ENCODE measurements around the gene APBB1.

Gene APBB1

DNA sequence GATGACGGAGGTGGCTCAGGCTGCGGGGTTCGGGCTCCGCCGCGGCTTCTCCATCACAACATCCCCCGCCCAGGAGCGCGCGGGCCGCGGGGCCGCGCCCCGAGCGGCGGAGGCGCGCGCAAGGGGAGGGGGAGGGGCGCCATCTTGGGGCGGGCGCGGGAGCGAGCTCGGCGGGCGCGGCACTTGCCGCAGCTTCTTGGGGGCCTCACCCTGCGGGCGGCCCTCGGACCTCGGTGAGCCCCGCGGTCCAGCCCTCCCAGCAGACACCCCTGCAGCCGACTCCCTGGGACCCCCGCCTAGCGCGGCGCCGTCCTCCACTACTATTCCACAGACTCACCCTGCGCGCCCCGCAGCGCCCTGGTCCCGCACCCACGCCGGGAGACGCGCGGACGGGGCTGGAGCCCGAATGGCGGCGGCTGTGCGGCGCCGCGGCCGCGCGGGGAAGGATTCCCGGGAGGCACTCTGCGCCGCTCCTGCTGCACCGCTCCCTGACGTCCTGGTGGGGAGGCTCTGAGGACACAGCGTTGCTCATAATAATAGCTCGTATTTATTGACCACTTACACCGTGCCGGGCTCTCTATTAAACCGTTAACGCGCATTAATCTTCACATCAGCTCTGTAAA is at the start of gene APBB1:
Gene APBB1, minus strand, starts transcription at position 86 of the 623 bp plus-strand sequence. CDS start 7,747 bp downstream, outside the sequence.
- peak; percentile 50 for DNase-seq

DNA sequence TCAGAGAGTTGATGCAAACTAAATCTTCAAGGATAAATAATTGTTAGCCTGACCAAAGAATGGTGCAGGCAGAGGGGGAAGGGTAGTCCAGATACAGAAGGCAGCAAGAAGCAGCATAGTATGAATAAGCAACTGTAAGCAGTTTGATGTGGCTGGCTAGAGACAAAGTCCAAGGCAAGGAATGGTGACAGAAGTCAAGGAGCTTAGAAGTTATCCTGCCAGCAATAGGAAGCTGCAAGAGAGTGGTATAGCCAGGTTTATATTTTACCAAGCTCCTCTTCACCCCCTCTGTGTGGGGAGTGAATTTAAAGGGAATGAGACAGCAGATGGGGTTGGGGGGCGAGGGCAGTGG is 40.2 kb upstream of the APBB1 start:
- no peak for DNase-seq

DNA sequence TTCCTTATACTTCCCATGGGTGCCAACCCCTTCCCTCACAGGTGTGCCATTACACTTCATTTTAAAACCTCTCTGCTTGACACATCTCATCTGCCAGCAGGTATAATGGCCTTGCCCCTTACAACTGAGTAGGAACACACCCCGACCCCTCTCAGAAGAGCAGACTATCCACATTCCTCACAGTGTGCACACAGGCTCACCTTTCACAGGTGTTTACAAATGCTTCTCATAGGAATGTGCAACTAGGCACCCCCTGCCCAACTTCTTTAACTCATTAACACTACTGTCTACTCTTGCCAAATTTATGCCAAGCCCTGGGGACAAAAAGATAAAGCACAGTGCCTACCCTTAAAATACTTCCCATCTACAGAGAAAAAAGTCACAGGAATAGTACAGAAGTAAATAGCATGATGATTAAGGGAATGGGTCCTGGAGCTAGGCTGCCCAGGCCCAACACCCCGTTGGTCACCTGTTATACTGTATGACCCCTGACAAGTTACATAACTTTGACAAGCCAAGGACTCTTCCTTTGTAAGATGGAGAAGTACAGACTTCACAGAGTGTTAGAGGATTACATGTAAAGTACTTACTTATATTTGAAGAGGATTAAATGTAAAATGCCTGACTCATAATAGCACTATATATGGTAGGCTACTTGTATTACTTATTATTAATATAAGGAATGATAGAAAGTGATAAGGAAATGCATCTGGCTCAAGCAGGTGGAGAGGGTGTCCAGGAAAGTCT is 39.6 kb upstream of the APBB1 start:
- DNase-seq: no peak

DNA sequence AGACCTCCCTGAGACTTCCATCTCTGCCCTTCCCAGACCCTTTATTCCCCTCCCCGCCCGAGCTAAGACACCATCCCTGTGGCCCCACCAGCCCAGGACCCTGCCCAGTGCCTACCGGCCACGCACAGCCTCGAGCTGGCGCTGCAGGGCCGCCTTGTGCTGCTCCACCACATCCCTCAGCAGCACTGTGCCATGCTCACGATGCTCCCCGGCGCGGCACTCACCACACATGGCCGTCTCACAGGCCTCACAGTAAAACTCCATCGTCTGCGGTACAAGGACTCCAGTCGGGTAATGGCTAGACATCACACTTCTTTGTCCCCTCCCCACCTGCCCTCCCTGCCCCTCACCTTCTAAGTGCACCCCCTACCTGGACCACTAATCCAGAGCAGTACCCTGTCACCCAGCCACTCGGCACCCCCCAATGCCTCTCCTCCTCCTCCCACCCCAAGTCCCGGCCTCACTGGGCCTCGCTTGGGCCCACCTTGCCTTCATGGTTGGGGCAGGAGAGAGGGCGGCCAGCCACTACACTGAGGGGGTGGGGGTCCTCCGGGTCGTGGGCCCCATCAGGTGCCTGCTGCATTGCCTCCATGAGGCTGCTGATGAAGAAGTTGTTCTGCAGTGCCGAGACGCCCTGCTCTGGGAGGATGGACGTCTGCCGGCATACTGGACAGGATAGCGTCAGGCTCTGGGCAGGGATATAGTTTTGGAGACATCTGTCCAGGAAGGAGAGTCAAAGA is 38.9 kb upstream of the APBB1 start:
- no peak for DNase-seq

DNA sequence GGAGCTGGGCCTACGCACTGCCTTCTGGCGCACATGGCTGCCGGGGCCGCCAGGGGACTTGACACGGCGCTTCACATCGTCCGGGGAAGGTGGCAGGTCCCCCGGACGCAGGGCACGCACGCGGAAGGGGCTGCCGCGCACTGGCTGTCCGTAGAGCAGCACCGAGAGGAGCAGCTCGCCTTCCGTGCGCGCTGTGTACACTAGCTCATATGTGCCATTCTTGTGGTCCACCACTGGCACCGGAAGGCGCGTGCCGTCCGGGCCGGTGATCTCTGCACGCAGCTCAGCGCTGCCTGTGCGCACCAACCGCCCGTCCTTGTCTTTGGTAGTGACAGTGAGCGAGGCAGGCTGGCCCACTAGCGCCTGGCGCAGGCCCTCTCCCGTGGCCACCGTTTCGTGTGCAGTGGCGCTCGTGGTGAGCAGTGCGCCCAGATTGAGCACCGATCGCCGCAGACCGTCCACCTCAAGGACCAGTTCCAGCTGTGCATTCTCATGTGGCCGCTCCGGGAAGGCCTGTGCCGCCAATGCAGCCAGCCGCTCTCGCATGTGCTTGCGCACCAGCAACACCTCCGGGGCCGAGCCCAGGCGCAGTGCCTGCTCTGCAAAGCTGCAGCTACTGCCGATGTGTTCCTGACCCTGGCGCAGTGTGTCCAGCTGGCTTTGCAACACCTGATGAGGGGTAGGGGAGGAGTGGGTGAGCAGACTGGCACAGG is 37.6 kb upstream of the APBB1 start:
- DNase-seq: no peak

DNA sequence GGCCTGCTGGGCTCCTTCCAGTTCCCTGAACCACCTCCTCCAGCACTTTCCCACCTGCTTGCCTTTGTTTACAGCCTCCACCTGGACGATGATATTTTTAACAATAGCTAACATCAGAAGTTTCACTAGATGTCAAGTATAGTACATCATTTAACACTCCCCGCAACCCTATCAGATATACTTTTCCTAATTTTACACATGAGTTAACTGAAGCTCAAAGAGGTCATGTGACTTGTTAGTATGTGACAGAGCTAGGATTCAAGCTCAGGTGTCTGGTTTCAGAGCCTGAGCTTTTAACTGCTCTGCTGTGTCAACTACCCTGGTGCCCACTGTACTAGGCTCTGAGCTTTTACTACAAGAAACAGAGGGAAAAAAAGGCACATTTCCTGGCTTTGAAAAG is 36.2 kb upstream of the APBB1 start:
- no peak for DNase-seq

DNA sequence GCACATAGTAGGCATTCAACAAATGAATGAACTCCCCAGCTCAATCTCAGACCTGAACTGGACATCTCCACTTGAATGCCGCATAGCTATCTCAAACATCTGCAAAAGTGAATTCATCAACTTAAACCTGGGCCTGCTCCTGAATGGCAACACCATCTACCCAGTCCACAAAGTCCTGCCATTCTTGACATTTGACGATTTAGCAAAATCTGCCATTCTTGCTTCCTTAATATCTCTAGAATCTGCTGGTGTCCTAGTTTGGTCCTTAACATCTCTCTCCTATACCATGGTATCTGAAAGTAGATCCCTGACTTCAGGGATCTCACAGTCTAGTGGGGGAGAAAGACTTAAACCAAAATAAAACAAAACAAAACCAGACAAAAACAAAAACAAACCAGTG is 34.3 kb upstream of the APBB1 start:
- no peak for DNase-seq

DNA sequence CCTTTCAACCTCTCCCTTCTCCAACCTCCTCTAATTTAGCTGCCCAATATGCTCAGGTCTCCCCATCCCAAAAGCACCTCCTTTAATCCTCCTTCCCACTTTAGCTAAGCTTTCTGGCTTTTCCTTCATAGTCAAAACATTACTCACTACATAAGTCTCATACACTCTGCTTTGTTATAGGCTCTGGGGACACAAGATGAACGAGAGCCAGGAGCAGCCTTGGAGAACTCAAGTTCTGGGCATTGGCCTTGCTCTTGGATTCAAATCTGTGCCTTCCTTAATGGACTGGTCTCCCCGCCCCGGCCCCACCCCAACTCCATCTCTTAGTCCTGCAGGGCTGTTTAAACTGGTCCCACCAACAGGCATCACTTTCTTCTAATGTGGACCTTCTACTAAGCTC is 33.3 kb upstream of the APBB1 start:
- peak; percentile 39 for DNase-seq

DNA sequence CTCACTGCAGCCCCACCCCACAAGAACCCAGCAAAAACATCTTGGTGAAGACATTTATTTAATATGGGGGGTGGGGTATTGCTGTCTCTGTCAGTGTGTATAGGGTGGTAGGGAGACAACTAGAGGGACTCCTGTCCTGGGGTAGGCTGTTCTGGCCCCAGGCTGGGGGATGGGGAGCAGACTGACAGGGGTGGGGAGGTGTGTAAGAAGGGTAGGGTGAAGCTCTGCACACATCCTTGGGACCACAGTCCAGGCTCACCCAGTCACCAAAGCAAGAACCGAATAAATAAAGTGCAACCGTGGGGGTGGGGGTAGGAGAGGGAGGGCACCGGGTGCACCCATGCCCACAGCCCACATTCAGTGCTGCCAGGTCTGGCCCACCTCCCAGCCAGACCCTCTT is 29.7 kb upstream of the APBB1 start:
- DNase-seq: no peak

DNA sequence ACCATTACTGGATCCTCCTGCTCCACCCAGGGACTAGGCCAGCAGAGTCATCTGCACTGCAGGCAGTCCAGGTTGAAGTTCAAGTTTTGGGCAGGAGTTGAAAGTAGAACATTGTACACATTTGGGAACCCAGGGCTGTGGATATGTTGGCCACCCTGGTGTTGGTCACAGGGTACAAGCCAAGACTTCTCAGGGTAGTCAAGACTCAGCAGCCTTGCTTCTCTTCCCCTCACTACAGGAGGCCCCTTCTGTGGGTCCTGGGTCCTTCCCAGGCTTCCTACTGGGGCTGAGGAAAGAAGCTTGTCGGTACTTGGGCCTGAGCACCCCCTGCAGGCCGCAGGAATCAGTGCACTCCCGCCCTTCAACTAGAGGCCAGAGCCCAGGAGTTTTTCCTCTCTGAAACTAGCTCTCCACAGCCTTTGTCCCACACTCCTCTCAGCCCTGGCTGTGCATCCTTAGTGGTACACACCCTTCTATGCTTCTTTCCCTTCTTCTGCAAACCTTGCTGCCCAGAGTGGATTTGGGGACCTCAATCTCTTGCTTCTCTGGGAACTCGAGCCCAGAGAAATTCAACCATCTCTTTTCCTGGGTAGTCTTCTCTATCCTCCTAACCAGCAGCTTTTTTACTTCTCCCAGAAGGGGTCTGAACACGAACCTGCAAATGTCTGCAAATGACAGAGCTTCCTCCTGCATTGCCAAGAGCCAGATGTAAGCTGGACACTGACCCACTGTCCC is 24.5 kb upstream of the APBB1 start:
- peak; percentile 46 for DNase-seq

DNA sequence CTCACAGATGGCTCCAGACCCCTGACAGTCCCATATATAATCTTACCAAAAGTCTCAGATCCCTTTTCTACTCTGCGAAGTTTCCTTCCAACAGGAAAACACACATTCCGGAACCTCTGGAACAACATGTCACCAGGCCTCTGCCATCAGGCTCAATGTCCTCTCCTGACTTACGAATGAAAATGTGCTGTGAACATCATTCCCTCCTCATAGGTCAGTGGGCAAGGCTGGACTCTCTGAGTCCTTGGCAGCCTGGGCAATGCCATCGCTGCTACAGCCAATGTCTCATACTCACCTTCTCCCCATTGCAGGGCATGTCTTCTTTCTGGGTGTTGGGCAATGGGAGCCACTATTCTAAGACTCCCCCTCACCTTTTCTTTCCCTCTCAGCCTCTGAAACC is 23.5 kb upstream of the APBB1 start:
- no peak for DNase-seq

DNA sequence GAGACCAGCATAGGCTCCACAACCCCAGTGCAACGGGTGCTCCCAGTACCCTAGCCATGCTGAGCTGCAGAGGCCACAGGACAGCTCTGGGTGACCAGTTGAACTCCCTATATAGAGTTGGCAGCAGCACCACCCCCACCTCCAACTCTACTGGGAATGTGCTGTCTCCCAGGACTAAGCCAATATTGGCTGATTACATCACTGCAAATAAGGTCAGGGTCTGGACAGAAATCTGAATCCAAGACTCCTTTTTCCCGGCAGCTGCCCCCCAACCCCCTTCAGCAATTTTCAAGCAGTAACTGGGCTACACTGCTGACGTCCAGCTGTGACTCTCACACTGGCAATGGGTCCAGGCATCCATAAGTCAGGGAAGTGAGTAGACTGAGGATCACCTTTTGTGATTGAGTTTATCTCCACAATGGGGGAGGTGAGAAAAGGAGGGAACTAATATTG is 22.0 kb upstream of the APBB1 start, which contains the start of gene HPX:
Gene HPX, minus strand, starts transcription at position 82 of the 453 bp plus-strand sequence. Its CDS starts 24 bp downstream, at position 58.
- no peak for DNase-seq

DNA sequence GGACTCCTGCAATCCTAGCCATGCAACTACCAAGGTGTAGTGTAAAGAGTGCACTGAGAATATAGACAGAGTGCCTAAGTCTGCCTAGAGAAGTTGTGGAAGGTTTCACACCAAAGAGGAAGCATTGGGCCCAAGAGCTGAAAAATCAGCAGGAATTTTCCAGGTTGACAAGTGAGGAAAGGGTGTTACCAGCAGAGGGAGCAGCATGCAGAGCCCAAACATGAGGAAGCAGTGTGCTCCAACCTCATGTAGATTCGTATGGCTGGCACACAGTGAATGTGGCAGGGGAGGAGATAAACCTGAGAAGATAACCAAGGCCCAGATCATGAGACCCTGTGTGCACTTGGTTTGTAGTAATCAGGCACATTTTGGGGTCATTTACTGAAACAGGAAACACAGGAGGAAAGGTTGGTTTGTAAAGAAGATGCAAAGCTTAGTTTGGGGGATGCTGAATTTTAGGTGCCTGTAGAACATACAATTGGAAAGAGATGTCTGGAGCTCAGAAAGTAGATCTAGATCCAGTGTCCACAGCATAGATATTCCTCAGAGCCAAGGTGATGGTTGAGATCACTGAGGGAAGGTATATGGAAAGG is 20.2 kb upstream of the APBB1 start:
- DNase-seq: peak; percentile 52

DNA sequence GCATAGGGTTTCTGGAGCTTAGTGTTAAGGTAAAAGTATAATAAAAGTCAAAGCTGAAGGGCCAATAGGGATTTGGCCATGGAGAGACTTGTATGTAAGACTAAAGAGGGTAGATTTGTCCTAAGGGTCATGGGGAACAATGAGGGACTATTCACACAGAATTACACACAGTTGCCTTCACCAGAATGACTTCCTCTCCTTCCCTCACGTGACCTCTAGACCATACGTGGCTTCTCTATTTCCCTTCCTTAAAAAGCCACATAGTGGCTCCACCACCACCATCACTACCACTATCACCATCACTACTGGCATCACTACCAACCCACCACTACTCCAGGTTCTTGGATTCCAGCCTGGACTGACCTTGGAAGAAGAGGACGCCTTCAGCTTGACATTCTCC is 19.1 kb upstream of the APBB1 start:
- DNase-seq: no peak

DNA sequence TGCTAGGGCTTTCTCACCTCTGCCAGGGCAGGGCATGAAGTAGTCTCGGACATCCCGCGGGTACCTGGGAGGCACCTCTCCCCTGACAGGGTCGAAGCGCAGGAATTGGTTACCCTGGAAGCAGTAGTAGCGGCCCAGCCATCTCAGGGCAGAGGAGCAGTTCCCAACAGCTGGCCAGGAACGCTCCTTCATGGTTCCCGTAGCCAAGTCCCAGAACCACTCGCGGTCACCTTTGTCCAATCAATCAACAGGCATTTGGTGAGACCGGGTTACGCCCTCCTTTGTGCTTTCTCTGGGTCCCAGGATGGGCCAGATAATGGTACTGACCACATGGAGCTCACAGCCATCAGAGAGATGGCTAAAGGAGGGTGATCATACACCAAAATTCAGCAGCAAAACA is 18.5 kb upstream of the APBB1 start:
- DNase-seq: no peak

DNA sequence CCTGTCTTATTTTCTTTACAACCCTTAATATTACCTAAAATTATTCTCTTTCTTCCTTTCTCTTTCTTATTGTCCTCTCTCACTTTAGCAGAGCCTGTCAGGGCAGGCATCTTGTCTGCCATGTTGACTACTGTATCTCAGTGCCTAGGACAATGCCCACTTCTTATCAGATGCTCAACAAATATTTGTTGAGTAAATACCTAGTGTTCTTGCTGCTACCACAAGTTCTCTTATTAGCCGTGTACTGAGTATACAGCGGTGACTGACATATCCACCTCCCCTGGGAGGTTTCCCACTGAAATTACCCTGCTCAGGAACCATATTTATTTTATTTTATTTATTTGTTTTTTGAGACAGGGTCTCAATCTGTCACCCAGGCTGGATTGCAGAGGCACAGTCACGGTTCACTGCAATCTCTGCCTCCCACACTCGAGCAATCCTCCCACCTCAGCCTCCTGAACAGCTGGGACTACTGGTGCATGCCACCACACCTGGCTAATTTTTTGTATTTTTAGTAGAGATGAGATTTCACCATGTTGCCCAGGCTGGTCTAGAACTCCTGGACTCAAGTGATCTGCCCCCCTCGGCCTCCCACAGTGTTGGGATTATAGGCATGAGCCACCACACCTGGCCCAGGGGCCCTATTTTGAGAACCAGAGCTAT is 15.2 kb upstream of the APBB1 start:
- DNase-seq: no peak

DNA sequence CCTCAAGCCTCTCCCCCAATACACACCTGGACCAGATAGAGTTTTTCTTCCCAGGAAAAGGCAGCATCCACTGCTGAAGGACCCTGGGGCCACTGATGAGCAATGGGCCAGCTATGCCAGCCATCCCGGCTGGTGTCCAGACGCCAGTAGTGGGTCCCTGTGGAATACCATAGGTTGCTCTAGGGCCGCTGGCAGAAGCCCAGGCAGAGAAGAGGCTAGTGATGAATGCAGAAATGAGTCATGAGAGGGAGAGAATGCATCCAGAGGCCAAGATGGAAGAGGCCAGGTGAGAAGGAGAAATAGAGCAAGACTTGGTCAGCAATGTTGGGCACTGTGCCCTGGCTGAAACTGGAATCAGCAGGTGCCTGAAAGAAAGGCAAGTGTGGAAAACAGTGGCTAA is 13.0 kb upstream of the APBB1 start:
- peak; percentile 85 for DNase-seq

DNA sequence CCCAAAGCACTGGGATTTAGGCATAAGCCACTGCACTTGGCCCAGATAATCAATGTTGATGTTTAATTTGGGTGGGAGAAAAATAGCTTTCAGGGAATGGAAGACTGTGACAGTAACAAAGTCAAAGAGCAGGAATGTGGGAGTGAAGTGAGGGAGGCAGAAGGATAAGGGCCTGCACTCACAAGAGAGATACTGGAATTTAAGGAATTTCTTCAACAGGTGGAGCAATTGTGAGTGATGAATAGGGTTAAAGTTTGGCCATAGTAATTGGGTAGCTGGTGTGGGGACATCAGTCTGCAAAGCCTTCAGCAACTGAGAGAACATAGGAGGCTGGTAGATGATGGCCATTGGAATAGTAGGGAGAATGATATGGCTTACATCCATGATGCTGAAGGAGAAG is 8.6 kb upstream of the APBB1 start:
- no peak for DNase-seq

DNA sequence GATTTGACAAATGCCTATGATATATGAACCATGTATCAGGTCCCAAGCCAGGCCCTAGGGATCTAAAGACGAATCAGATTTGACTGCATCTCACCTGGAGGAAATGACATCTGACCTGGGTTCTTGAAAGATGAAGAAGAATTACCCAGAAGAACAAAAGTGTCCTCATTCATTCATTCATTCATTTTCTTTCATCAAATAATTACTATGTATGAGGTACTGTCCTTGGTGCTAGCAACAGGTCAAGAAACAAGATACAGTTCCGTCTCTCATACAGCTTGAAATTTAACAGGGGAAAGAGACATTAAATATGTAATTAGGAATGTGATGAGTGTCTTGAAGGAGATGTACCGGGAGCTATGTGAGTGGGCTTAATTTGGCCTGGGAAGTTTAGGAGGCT is 1.8 kb upstream of the APBB1 start:
- no peak for DNase-seq

DNA sequence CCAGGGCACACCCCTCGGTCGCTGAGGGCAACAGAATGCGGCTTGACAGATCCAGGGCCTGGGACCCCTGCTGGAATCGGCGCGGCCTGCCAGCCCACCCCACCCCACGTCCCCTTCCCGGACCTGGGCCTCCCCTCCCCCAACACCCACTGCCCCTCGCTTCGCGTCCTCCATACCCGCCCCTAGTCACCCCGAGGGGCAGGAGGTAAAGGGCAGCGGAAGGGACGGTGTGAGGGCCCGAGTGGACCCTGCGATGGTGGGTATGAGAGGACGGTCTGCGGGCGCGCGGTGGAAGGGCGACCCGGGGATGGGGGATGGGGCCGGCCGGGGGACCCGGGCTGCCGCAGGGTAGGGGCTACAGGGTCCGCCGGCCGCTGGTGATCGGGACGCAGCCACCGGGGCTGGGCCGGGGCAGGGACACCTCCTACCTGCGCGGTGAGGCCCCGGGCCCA is 311 bp downstream of the APBB1 start:
- DNase-seq: no peak

DNA sequence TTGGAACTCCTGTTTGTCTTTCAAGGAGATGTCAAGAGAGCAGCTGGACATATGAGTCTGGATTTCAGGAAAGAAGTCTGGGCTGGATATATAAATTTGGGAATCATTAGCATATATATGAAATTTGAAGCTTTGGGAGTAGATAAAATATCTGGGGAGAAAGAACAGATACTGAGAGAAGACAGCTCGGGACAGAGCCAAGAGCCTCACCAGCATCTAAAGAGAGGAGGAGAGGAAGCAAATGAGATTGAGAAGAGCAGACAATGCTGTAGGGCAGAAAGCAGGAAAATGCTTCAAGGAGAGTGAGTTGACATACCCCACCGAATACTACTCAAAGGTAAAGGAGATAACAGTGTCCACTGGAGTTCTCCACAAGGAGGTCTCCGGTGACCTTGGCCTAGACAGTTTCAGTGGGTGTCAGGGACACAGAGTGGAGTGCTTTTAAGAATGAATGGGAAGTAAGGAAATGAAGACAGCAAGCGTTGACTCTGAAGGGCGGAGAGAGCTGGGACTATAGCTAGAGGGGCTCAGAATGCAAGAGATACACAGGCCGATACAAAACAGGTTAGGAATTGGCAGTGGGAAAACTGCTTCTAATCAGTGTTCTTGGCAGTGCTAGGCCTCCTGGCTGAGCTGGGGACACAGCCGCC is 862 bp downstream of the APBB1 start:
- no peak for DNase-seq

All from fibroblast of upper back skin (primary cell).